ENCODE data around the gene CSNK2A1.
"Not testable (repeated sequence)": the region's sequence is repeated elsewhere in the genome, so short reads cannot be mapped to it uniquely, and the experiment has no call there.

Gene CSNK2A1

DNA sequence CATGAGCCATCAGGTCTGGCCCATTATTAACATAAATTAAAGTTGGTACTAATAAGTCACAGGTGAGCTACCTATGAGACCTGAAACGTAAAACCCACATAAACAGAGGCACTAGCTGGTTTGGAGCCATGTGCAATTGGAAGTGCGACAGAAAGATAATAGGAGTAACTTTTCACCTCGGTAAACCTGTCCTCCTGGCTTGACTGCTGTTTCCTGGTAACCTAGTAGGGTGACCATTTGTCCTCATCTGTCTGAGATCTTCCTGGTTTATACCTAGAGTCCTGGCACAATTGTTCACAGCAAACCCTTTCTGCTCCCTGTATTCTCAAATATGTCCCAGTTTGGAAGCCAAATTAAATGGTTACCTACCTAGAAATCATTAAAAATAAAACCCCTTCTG is 88.6 kb downstream of the CSNK2A1 start:
- DNase-seq (ENCODE audit: low spot score): no peak

- not testable (repeated sequence) for DNase-seq (ENCODE audit: low spot score)
These were observed 91.6 kb downstream of the CSNK2A1 start for GRCh38 chr20:452021-452420.

DNA sequence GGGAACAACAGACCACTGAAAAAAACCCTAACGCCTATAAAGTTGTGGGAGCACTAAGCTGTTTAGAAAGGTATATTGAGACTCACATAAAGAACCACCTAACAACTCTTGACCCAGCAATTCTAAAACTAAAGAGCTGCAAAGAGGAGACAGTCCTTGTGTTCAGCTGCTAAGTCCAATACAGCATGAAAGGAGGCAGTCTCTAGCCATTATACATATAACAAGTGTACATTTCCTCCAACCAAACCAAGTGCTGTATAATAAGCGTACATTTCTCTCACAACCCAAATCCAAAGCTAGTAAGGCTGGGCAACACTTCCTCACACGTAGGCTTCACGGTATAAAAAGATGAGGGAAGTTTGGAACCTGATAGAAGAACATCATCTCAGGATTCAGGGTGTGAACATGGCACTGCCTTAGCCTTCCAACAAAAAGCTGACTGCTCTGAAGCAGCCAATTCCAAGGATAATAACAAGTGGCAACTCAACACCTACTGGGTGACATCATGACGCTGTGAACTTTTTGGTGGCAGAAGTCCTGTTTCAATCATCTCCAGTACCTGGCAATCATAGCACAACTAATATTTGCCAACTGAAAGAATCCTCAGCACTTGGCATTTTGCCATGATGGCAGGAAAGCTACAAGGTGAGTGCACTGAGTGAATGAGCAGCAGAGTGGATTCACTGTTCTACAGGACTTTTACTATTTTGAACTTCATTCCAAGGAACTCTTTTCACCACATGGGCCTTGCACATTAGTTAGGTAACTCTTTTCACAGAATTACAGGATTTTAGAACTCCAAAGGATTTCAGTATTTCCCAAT is 97.9 kb downstream of the CSNK2A1 start:
- no peak for DNase-seq (ENCODE audit: low spot score)

DNA sequence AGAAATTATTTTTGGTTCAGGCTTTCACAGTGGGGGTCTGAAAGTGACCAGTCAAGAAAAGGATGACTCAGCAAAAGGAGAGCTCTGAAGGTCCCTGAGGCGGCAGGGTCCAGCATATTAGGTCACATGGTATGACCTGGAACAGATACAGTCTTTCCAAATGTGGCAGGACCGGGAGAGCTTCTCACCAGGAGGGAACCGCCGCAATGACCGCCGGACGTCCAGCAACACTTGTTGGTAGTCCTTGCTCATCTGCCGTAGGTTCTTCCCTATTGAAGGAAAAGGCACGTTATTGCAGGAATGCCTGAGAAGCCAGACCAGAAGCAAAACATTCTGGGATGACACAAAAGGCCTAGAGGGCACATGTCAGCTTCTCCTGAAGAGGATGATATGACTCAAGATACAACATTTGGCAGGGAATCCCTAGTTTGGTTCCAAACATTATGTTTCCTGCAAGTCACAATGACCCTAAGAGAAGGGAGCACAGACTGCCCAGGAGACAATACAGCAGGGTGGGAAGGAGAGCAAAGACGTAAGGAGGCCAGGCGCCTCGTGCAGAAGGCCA is 98.6 kb downstream of the CSNK2A1 start:
- no peak for DNase-seq (ENCODE audit: low spot score)

- no peak for DNase-seq (ENCODE audit: low spot score)
These were observed 99.5 kb downstream of the CSNK2A1 start for GRCh38 chr20:444117-444516.

- DNase-seq (ENCODE audit: low spot score): no peak
These were observed 100.3 kb downstream of the CSNK2A1 start for GRCh38 chr20:443223-443775.

- no peak for DNase-seq (ENCODE audit: low spot score)
These were observed 103.0 kb downstream of the CSNK2A1 start for GRCh38 chr20:440636-441035.

- DNase-seq (ENCODE audit: low spot score): no peak
These were observed 103.4 kb downstream of the CSNK2A1 start for GRCh38 chr20:440148-440547.

- DNase-seq (ENCODE audit: low spot score): peak; percentile 59
These were observed 104.8 kb downstream of the CSNK2A1 start for GRCh38 chr20:438571-439469.

GRCh38 chr20:437787-438486 is 105.7 kb downstream of the CSNK2A1 start:
- no peak for DNase-seq (ENCODE audit: low spot score)

DNA sequence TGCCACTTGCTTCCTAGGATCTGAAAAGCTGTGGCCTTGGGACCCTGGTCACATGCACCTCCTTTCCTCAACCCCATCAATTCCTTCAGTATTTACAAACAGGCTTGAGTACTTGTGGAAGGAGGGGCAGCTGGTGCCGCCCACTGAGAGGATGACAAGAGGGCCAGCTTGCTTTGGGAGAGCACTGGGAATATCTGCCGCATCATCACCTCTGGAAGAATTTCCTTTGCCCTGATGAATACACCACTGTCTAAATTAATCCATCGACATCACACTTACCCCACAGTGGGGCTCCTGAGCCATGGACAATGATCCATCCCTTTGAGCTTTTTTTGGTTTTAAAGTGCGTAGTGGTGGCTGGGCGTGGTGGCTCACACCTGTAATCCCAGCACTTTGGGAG is 107.1 kb downstream of the CSNK2A1 start:
- DNase-seq (ENCODE audit: low spot score): no peak

GRCh38 chr20:435558-435957 is 108.0 kb downstream of the CSNK2A1 start:
- no peak for DNase-seq (ENCODE audit: low spot score)

DNA sequence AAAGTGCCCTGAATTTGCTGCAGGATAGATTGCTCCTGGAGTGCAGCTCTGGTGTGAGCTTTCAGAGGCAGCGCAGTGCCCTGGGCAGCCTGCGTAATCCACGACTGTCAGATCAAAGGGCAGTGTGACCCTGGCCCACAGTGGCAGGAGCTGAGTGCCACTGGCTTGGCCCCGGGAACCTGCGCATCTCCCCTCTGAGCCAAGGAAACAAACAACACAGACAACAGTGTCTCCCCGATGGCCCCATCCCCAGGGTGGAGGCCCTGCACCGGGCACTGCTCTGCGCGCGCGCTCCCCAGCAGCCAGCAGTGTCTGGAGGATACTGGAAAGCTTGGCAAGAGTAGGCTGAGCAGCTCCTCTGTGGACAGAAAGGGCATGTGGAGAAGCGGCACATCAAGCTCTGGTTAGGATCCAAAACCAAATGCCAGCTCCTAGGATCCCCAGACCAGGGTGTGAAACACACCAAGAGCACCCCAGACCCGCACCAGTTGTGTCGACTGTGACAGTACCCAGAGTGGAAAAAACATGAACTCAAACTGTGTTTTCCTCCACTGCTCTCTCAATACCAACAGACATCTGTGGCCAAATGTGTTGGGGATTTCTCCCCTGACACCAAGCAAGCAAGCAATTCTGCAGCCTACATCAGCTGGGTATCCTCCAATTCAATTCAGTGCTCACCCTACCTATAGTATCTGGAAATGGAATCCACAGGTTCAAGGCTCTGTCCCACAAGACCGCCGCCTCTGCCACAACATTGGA is 108.8 kb downstream of the CSNK2A1 start:
- no peak for DNase-seq (ENCODE audit: low spot score)

- no peak for DNase-seq (ENCODE audit: low spot score)
These were observed 109.4 kb downstream of the CSNK2A1 start for GRCh38 chr20:434221-434620.

DNA sequence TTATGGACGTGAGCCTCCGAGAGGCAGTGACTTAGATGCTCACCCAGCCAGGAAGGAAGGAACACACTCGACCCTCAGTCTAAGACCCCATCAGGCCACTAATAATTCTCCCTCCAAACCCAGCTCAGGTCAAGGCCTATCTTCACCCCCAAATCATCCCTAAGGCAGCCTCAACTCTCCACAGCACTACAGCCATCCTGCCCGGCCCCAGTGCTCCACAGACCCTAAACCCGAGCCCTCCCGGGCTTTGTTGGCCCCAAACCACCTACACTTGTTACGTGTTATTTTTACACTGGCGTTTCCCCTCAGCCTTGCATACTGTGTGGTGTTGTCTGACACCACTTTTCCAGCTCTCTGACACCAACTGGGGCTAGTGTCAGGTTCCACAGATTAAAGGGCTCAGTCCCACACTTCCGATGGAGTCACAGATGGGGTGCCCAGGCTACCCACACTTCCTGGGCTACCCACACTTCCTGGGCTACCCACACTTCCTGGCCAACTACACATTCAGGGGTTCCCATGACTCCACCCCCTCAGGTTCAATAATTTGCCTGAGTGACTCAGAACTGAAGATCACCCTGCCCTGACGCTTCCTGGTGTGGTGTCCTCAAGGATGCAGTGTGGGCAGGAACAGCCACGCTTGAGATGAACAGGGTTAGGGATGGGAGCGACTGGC is 110.2 kb downstream of the CSNK2A1 start:
- DNase-seq (ENCODE audit: low spot score): peak; percentile 68

- DNase-seq (ENCODE audit: low spot score): no peak
These were observed 110.8 kb downstream of the CSNK2A1 start for GRCh38 chr20:432677-433299.

GRCh38 chr20:432208-432607 is 111.4 kb downstream of the CSNK2A1 start:
- DNase-seq (ENCODE audit: low spot score): no peak

DNA sequence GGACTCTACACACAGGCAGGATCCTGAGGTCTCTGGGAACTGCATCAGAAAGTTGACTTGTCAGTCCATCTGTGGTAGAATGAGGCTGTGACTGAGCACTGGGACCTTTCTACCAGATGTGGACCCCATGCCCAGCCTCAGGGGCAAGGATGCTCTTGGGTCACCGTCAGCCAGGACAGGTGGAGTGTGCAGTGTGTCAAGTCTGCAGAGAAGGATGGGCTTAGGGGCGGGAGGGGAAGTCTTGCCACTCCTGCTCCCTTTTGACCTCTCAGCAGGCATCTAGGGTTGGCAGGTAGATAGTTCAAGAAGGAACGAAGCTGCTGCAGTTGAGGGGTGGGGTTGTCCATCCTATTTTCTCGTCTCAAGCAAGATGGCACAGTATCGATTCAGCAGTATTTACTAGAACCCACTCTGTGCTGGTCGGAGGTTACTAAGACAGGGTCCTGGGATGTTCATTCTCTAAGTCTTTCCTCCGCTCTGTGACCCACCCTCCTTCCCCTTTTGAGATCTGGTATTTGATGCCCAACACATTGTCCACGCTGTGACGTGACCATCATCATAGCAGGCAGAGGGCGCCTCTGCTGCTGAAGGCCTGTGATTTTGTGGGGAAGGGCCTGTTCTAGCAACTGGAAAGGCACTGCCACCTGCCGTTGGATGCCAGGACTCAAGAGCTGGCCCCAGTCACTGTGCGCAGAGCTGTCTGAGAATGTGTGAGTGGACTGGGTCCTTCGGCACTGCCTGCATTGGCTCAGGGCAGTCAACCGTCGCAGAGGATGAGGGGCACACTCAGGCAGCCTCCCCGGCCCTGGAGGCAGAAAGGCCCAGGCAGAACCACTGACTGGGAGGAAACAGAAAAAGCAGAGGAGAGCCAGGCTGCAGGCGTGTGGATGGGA is 112.3 kb downstream of the CSNK2A1 start:
- DNase-seq (ENCODE audit: low spot score): peak; percentile 16
